Progenitor cell of endocrine pancreas (in vitro differentiated cells): Measurements from ENCODE around the gene ACTA2. TPM values are rescaled to one million over a fixed set of nuclear protein-coding genes. Genes with fewer than 3 reads are reported as not detected.
A peak's percentile ranks its signal among the peaks of the same experiment; 100 is the strongest.

ENCODE experiments used
- DNase-seq: peaks from one replicate; pipeline ENCODE4 v3.0.0; 2021; ENCODE audit warnings: low spot score; ENCODE audit not compliant: unreplicated experiment
- H3K27ac Mint-ChIP-seq: 2 replicates; pipeline ENCODE4 v1.8.0; 2021; ENCODE audit warnings: mild to moderate bottlenecking, moderate library complexity, mixed read lengths
- H3K27me3 Mint-ChIP-seq: 2 replicates; pipeline ENCODE4 v1.8.0; 2021; ENCODE audit warnings: mixed read lengths
- H3K36me3 Mint-ChIP-seq: 2 replicates; pipeline ENCODE4 v1.8.0; 2022; ENCODE audit warnings: mixed read lengths; ENCODE audit not compliant: insufficient read depth
- H3K4me1 Mint-ChIP-seq: 2 replicates; pipeline ENCODE4 v1.8.0; 2021; ENCODE audit warnings: low read depth, mixed read lengths
- H3K4me3 Mint-ChIP-seq: 2 replicates; pipeline ENCODE4 v1.8.0; 2021; ENCODE audit warnings: low read depth, mild to moderate bottlenecking, moderate library complexity, mixed read lengths
- H3K9me3 Mint-ChIP-seq: 2 replicates; pipeline ENCODE4 v1.8.0; 2021; ENCODE audit warnings: low read depth, mixed read lengths
- total RNA-seq: library from RNA; stranded (reverse); gene quantifications from 2 replicates; pipeline ENCODE4 v1.2.1, GENCODE V29; 2021
- TF ChIP-seq, protein P1 (sequence below): fragments of 200-600 bp; sonication (generic); IDR thresholded peaks from one replicate; pipeline ENCODE4 v1.5.0; 2021; ENCODE audit warnings: antibody characterized with exemption, mild to moderate bottlenecking; ENCODE audit not compliant: unreplicated experiment

Gene ACTA2
- total RNA-seq, 1 donor from 2014 or later, result 4.1 TPM

DNA sequence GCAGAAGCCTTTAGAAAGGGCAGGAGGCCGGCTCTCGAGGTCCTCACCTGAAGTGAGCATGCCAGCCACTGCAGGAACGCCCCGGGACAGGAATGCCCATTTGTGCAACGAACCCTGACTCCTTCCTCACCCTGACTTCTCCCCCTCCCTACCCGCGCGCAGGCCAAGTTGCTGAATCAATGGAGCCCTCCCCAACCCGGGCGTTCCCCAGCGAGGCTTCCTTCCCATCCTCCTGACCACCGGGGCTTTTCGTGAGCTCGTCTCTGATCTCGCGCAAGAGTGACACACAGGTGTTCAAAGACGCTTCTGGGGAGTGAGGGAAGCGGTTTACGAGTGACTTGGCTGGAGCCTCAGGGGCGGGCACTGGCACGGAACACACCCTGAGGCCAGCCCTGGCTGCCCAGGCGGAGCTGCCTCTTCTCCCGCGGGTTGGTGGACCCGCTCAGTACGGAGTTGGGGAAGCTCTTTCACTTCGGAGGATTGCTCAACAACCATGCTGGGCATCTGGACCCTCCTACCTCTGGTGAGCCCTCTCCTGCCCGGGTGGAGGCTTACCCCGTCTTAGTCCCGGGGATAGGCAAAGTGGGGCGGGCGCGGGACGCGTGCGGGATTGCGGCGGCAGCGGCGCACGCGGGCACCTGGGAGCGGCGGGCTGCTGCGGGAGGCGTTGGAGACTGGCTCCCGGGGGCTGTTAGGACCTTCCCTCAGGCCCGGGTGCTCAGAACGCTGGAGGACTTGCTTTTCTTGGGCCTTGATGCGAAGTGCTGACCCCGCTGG, 38.0 kb upstream of the ACTA2 start, which contains the start of gene FAS:
Gene FAS, plus strand, starts transcription at position 415 of the 777 bp plus-strand sequence. Its CDS starts 79 bp downstream, at position 494.
- peaks cover 5% of the 10 kb centered on the region for H3K4me1 Mint-ChIP-seq
- no peaks in the 10 kb centered on the region for H3K9me3 Mint-ChIP-seq
- H3K27me3 Mint-ChIP-seq, result peaks cover 59% of the 10 kb centered on the region
- TF ChIP-seq, protein P1, sequence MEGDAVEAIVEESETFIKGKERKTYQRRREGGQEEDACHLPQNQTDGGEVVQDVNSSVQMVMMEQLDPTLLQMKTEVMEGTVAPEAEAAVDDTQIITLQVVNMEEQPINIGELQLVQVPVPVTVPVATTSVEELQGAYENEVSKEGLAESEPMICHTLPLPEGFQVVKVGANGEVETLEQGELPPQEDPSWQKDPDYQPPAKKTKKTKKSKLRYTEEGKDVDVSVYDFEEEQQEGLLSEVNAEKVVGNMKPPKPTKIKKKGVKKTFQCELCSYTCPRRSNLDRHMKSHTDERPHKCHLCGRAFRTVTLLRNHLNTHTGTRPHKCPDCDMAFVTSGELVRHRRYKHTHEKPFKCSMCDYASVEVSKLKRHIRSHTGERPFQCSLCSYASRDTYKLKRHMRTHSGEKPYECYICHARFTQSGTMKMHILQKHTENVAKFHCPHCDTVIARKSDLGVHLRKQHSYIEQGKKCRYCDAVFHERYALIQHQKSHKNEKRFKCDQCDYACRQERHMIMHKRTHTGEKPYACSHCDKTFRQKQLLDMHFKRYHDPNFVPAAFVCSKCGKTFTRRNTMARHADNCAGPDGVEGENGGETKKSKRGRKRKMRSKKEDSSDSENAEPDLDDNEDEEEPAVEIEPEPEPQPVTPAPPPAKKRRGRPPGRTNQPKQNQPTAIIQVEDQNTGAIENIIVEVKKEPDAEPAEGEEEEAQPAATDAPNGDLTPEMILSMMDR, result no peak
- peak within 1 kb of the TSS; percentile 89 for H3K4me3 Mint-ChIP-seq
- no peaks in the 10 kb centered on the region for H3K36me3 Mint-ChIP-seq
- peak; percentile 14 for DNase-seq
- H3K27ac Mint-ChIP-seq, result peak within 1 kb of the TSS; percentile 63

DNA sequence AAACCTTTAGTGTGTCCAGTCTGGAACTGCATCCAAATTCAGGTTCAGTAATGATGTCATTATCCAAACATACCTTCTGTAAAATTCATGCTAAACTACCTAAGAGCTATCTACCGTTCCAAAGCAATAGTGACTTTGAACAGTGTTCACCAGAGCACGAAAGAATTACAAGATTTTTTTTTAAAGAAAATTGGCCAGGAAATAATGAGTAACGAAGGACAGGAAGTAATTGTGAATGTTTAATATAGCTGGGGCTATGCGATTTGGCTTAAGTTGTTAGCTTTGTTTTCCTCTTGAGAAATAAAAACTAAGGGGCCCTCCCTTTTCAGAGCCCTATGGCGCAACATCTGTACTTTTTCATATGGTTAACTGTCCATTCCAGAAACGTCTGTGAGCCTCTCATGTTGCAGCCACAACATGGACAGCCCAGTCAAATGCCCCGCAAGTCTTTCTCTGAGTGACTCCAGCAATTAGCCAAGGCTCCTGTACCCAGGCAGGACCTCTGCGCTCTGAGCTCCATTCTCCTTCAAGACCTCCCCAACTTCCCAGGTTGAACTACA, 37.3 kb upstream of the ACTA2 start:
- Mint-ChIP-seq H3K4me3 (peak overlapping the region; percentile 89), H3K9me3 (no peaks in the 10 kb centered on the region), H3K36me3 (no peaks in the 10 kb centered on the region), H3K27me3 (peaks cover 58% of the 10 kb centered on the region), H3K4me1 (peaks cover 5% of the 10 kb centered on the region), H3K27ac (peak overlapping the region; percentile 63)
- DNase-seq, result no peak
- TF ChIP-seq, protein P1, result no peak

DNA sequence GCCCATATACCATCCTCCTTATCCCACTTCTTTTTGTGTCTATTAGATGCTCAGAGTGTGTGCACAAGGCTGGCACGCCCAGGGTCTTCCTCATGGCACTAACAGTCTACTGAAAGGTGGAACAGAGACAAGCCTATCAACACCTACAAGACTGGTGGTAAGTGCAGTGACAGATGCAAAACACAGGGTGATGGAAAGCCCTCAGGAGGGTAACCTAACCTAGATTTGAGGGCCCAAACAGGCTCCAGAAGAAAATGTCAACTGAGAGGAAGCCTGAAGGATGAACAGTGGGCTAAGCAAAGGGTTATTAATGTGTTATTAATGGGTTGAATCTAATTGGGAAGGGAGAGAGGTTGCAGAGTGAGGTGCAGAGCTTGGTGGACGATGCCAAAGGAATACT, 36.9 kb upstream of the ACTA2 start:
- H3K4me3 Mint-ChIP-seq, result peak overlapping the region; percentile 54
- H3K36me3 Mint-ChIP-seq, result no peaks in the 10 kb centered on the region
- peaks cover 5% of the 10 kb centered on the region for H3K4me1 Mint-ChIP-seq

DNA sequence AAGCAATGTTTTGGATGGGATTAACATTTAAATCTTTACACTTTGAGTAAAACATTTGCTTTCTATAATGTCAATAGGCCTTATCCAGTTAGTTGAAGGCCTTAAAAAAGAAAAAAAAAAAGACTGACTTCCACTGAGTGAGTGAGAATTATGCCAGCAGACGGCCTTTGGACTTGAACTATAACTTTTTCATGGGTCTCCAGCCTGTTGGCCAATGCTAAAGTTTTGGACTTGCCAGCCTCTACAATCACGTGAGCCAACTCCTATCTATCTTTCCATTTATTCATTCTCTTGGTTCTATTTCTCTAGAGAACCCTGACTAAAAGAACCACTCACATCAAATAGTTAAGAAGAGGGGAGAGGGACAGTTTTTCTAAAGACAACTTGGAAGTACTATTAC, 35.3 kb upstream of the ACTA2 start:
- DNase-seq, result no peak
- Mint-ChIP-seq H3K4me1 (peaks cover 11% of the 10 kb centered on the region), H3K27ac (no peak overlapping the region), H3K36me3 (no peaks in the 10 kb centered on the region), H3K4me3 (no peak overlapping the region), H3K27me3 (peaks cover 50% of the 10 kb centered on the region), H3K9me3 (no peaks in the 10 kb centered on the region)
- TF ChIP-seq, protein P1, result no peak

More for the DNA sequence above, 36.9 kb upstream of the ACTA2 start:
- TF ChIP-seq, protein P1, result no peak
- Mint-ChIP-seq H3K9me3 (no peaks in the 10 kb centered on the region), H3K27me3 (peaks cover 58% of the 10 kb centered on the region), H3K27ac (no peak overlapping the region)
- DNase-seq, result no peak

DNA sequence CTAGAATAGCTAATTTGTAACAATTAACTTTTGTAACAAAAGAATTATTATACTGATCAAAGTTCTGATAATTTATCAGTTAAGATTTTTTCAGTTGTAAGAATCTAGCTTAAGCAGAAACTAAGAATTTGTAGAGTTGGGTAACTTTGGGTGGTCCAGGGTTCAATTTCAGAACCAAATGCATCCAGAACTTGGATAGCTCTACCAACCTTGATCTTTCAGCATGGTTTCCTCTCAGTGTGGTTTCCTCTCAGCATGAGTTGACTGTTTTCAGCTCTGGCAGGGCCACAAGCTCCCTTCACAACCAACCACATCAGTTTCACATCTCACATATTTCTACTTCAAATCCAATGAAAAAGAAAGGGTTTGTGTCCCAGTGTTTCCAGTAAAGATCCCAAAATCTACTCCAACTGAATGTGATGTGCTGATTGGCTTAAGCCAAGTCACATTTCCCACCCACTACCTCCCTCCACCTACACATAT, 34.7 kb upstream of the ACTA2 start:
- Mint-ChIP-seq H3K9me3 (no peaks in the 10 kb centered on the region), H3K27ac (no peak overlapping the region), H3K4me3 (no peak overlapping the region), H3K36me3 (no peaks in the 10 kb centered on the region), H3K27me3 (peaks cover 46% of the 10 kb centered on the region), H3K4me1 (peaks cover 11% of the 10 kb centered on the region)
- DNase-seq, result no peak
- TF ChIP-seq, protein P1, result no peak
